ENCODE measurements around the gene E2F1.
"Not testable (repeated sequence)": the region's sequence is repeated elsewhere in the genome, so short reads cannot be mapped to it uniquely, and the experiment has no call there.

E2F1 gene

GRCh38 chr20:33710681-33711445, 24.7 kb upstream of the E2F1 start:
- DNase-seq: no peak

- no peak for DNase-seq
Observed at GRCh38 chr20:33709905-33710541, 23.8 kb upstream of the E2F1 start.

- no peak for DNase-seq
Observed at GRCh38 chr20:33709398-33709797, 23.2 kb upstream of the E2F1 start.

- no peak for DNase-seq
Observed at GRCh38 chr20:33707668-33708067, 21.5 kb upstream of the E2F1 start.

DNA sequence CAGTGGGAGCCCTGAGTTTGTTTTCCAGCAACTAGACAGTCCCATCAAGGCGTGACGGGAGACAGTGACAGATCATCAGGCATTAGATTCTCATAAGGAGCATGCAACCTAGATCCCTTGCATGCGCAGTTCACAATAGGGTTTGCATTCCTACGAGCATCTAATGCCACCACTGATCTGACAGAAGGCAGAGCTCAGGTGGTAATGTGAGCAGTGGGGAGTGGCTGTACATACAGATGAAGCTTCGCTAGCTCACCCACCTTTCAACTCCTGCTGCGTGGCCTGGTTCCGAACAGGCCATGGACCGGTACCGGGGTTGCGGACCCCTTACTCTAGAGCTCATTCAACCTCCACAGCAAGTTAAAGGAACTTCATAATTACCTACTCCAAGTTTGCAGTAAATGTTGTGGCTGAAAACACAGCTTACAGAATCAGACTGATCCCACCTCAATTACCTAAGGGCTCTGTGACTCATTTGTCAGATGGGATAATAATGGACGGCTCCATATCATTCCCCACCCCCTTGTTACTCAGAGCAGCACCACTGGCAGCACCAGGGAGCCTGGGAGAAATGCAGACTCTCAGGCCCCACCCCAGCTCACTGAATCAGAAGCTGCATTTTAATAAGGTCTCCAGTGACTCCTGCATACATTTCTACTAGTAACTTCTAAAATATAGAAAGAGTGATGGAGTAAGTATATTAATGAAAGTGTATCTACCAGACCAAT, 18.2 kb upstream of the E2F1 start:
- DNase-seq: no peak

- DNase-seq: no peak
Observed at GRCh38 chr20:33703498-33704137, 17.4 kb upstream of the E2F1 start.

GRCh38 chr20:33702861-33703260, 16.7 kb upstream of the E2F1 start:
- DNase-seq: no peak

- no peak for DNase-seq
Observed at GRCh38 chr20:33701629-33702450, 15.7 kb upstream of the E2F1 start.

DNA sequence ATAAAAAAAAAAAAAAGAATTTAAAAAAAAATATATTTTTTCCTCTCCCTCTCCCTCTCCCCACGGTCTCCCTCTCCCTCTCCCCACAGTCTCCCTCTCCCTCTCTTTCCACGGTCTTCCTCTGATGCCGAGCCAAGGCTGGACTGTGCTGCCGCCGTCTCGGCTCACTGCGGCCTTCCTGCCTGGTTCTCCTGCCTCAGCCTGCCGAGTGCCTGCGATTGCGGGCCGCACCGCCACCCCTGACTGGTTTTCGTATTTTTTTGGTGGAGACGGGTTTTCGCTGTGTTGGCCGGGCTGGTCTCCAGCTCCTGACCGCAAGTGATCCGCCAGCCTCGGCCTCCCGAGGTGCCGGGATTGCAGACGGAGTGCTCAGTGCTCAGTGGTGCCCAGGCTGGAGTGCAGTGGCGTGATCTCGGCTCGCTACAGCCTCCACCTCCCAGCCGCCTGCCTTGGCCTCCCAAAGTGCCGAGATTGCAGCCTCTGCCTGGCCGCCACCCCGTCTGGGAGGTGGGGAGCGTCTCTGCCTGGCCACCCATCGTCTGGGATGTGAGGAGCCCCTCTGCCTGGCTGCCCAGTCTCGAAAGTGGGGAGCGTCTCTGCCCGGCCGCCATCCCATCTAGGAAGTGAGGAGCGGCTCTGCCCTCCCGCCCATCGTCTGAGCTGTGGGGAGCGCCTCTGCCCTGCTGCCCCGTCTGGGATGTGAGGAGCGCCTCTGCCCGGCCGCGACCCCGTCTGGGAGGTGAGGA, 14.7 kb upstream of the E2F1 start:
- not testable (repeated sequence) for DNase-seq

- DNase-seq: not testable (repeated sequence)
Observed at GRCh38 chr20:33698966-33699365, 12.8 kb upstream of the E2F1 start.

- no peak for DNase-seq
Observed at GRCh38 chr20:33697129-33697528, 10.9 kb upstream of the E2F1 start.

DNA sequence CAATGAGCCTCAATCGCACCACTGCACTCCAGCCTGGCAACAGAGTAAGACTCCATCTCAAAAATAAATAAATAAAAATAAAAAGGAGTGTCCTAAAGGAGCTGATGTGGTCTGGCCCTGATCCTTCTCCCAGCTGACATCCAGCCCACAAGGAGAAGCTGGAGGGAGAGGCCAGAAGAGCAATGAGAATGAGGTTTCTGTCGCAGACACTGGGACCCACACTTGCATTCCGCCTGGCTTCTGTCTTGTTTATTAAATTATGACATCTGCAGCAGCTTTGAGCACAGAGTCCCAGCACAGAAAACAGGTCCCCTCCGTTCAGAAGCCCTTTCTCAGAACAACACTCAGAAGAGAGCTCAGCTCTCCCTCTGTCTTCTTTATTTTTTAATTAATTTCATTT, 10.3 kb upstream of the E2F1 start:
- DNase-seq: no peak

DNA sequence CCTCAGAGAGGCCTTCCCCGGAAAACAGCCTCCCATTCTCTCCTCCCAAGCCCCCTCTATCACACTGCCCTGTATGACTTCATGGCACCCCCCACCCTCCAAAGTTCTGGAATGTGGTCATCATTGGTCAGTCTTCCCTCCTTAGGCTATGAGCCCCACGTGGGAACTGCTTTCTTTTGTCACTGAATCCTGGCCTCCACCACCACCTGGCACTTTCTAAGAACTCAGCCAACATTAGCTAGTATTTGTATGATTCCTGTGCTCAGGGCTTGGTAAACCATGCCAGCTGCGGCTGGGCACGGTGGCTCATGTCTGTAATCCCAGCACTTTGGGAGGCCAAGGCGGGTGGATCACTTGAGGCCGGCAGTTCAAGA, 8.4 kb upstream of the E2F1 start:
- DNase-seq: no peak

DNA sequence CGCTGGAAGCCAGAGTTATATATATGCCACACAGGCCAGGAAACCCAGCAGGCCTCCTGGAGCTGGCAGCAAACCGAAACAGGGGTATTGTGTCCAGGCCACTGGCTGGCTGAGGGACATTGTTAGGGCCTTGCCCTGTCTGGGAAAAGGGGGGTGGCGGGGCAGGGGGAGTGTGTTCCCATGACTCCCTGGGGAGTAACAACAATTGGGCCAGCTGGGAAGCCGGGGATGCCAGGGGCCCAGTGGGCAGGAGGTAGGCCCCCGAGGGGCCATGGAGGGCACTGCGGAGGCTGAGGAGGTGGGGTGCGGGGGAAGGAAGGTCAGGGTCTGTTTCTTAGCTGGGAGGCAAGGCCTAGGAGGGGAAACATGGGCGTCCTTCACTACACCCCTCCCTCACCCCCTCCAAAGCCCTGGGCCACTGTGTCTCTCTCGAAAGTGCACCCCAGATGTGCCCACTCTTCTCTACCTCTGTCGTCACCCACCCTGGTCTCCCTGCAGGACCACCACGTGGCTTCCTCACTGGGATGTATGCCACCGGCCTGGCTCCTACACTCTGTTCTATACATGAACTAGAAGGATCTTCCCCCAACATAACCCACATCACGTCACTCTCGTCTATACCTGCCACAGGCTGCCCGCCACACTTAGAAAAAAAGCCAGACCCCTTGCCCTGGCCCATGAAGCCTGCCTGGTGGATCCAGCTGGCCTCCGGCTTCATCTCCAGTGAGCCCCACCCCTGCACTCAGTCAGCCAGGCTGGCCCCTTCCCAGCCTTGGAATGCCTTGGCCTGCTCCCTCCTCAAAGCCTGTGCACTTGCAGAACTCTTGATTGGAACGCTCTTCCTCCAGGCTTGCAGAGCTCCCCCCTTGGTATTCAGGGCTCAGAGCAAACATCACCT, 7.8 kb upstream of the E2F1 start:
- no peak for DNase-seq

GRCh38 chr20:33693289-33693688, 7.1 kb upstream of the E2F1 start:
- no peak for DNase-seq

DNA sequence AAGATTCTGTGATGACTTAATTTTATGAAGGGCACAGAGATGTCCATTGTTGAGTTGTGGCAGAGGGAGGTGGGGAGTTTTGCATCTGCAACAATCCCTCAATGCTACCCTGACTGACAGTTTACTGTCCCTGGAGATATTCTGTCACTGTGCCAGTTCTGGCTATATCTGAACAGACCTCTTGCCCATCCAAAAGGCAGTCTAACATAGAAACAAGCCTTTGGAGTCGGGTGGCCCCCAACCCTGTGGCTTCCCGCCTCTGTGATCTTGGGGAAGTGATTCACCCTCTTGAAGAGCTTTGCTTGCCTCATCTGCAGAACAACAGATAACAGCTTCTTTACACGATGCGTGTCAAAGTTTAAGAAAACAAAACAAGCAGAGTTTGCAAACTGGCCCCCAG, 3.8 kb upstream of the E2F1 start:
- DNase-seq: peak; percentile 80

DNA sequence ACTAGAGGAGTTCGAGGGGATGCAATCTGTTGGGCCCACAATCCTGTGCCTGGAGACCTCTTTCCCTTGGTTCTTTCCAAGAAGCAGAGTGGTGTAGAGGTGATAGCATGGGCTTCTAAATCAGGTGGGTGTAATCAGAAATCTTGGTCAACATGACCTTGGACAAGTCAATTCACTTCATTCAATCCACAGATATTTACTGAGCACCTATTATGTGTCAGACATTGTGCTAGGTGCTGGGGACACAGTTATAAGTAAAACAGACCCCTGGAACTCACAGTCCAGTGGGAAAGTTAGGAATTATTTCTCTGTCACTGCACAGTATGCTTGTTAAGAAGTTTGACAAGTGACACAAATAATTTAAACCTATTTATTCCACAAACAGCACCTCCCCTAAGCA, 3.3 kb upstream of the E2F1 start:
- DNase-seq: no peak

GRCh38 chr20:33688938-33689424, 2.8 kb upstream of the E2F1 start:
- DNase-seq: no peak

- no peak for DNase-seq
Observed at GRCh38 chr20:33687993-33688937, 2.1 kb upstream of the E2F1 start.
